NT2/D1 (cell line): ENCODE data around the gene GPR65.

Experiments
- DNase-seq: peaks from one replicate; pipeline ENCODE4 v3.0.0-alpha.2; 2011; ENCODE audit warnings: low read depth, low spot score
- H3K27me3 ChIP-seq: 2 replicates; pipeline ENCODE4 v1.6.0; 2011; ENCODE audit warnings: mild to moderate bottlenecking; ENCODE audit not compliant: insufficient read length, insufficient read depth
- H3K36me3 ChIP-seq: 2 replicates; pipeline ENCODE4 v1.6.1; 2011; ENCODE audit warnings: mild to moderate bottlenecking, low read length, mixed read lengths; ENCODE audit not compliant: insufficient read depth, insufficient read length
- H3K4me1 ChIP-seq: 2 replicates; pipeline ENCODE4 v1.5.1; 2011; ENCODE audit not compliant: insufficient read depth, insufficient read length
- H3K4me3 ChIP-seq: 2 replicates; pipeline ENCODE4 v1.5.1; 2011; ENCODE audit warnings: low read depth; ENCODE audit not compliant: insufficient read length
- H3K9ac ChIP-seq: 2 replicates; pipeline ENCODE4 v1.6.0; 2011; ENCODE audit warnings: low read depth; ENCODE audit not compliant: insufficient read length
- H3K9me3 ChIP-seq: 2 replicates; pipeline ENCODE4 v1.5.1; 2011; ENCODE audit warnings: mild to moderate bottlenecking, low read length; ENCODE audit not compliant: insufficient read depth
- SUZ12 ChIP-seq: IDR thresholded peaks from 2 replicates; pipeline ENCODE4 v1.6.1; 2011; ENCODE audit not compliant: insufficient read length, insufficient read depth; ENCODE audit errors: extremely low read depth
- YY1 ChIP-seq: IDR thresholded peaks from 2 replicates; pipeline ENCODE4 v1.6.1; 2011; ENCODE audit not compliant: insufficient read length, insufficient read depth
- ZNF274 ChIP-seq: IDR thresholded peaks from 2 replicates; pipeline ENCODE4 v1.6.1; 2011; ENCODE audit warnings: mild to moderate bottlenecking, low read depth, low read length

The GPR65 gene

DNA sequence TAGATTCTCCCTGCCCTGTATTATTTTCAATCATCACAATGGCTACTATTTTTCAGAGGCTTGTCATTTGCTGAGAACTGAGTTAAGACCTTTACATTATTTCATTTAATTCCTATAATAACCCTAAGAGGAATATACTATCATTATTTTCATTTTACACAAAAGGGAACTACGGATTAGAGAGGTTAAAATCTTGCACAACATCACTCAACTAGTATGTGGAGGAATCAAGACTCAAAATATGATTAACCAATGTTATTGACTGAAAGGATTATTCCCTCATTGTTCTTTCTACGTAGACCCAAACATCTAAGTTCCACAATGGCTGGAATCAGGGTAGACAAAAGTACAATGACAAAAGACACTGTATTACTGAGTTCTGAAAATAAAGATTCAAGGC is 45.0 kb downstream of the GPR65 start:
- no peak for DNase-seq
- H3K4me1 ChIP-seq, result no peaks in the 10 kb centered on the region
- H3K4me3 ChIP-seq, result no peak overlapping the region
- no peaks in the 10 kb centered on the region for H3K36me3 ChIP-seq
- H3K9ac ChIP-seq, result no peak overlapping the region
- no peaks in the 10 kb centered on the region for H3K9me3 ChIP-seq
- H3K27me3 ChIP-seq, result no peaks in the 10 kb centered on the region
- TF ChIP-seq YY1, result no peak
- no peak for TF ChIP-seq SUZ12
- TF ChIP-seq ZNF274, result no peak

DNA sequence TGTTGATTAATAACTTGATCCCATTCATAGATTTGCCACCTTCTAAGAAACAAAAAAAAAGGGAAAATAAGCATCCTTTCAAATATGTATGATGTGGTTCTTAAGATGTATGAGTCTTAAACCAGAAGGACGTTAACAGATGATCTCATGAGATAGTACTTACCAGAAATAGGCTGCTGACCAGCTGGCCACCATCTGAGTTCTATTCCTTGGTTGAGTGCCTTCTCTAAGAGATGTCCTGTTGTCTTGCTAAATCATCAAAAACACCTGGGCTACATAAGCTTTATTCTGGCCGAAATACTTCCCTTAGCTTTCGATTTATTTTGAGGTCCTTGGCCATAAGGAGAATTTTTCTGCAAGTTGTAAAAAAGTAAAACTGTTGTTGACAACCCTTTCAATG is 55.6 kb downstream of the GPR65 start:
- Histone ChIP-seq H3K36me3 (no peaks in the 10 kb centered on the region), H3K4me1 (no peaks in the 10 kb centered on the region), H3K9ac (no peak overlapping the region), H3K27me3 (no peaks in the 10 kb centered on the region), H3K4me3 (no peak overlapping the region), H3K9me3 (no peaks in the 10 kb centered on the region)
- no peak for DNase-seq
- TF ChIP-seq YY1, result no peak
- TF ChIP-seq ZNF274, result no peak

DNA sequence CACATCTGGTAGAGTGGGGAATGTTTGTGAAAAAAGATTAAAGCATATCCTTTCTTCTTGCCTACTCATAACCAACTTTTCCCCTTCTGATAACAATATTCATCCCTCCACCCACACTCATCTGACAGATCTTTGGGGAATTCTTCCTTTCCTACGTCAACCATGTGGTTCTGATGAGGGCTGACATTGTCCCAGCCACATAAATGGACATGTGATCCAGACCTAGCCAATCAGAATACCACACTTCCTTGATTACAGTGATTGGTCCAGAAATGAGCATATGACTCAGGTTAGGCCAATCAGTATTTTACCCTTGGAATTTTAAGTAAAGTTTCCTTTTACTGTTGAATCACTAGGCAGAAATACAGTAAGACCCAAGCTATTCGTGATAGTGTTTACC is 58.9 kb downstream of the GPR65 start:
- TF ChIP-seq SUZ12, result no peak
- no peak for TF ChIP-seq YY1
- no peak for TF ChIP-seq ZNF274

More for the DNA sequence above, 58.9 kb downstream of the GPR65 start:
- no peak overlapping the region for H3K4me3 ChIP-seq
- H3K27me3 ChIP-seq, result no peaks in the 10 kb centered on the region
- no peaks in the 10 kb centered on the region for H3K36me3 ChIP-seq
- no peaks in the 10 kb centered on the region for H3K9me3 ChIP-seq
- no peak for DNase-seq
- no peak overlapping the region for H3K9ac ChIP-seq
- no peaks in the 10 kb centered on the region for H3K4me1 ChIP-seq
